Right hindlimb (tissue), 1 donor: ENCODE measurements around the gene BICRA.

ENCODE experiments used
- DNase-seq: peaks from one replicate; pipeline ENCODE4 v3.0.0-alpha.2; 2018

Gene BICRA

GRCh38 chr19:47752440-47753211 is 143.7 kb downstream of the BICRA start:
- no peak for DNase-seq
